H9 (cell line): ENCODE data around the gene RSPRY1. TPM values are rescaled to one million over a fixed set of nuclear protein-coding genes. Genes with fewer than 3 reads are reported as not detected.

Experiments
- DNase-seq: peaks from one replicate; pipeline ENCODE4 v3.0.0-alpha.2; 2017
- H2AFZ ChIP-seq: one replicate; pipeline ENCODE4 v1.6.1; 2013; ENCODE audit warnings: mild to moderate bottlenecking, low read length, control low read depth, moderate library complexity
- H2AK5ac ChIP-seq: 2 replicates; pipeline ENCODE4 v1.6.1; 2013; ENCODE audit warnings: low read length, control low read depth, mixed read lengths; ENCODE audit not compliant: insufficient read length
- H2BK120ac ChIP-seq: one replicate; pipeline ENCODE4 v1.6.1; 2013; ENCODE audit warnings: low read depth, mild to moderate bottlenecking, low read length, control low read depth, inconsistent platforms; ENCODE audit not compliant: poor library complexity, severe bottlenecking
- H2BK12ac ChIP-seq: 2 replicates; pipeline ENCODE4 v1.6.1; 2013; ENCODE audit warnings: low read length, control low read depth, mixed read lengths, low read depth; ENCODE audit not compliant: insufficient read length
- H2BK15ac ChIP-seq: 2 replicates; pipeline ENCODE4 v1.6.1; 2013; ENCODE audit warnings: low read depth, low read length, control low read depth
- H2BK20ac ChIP-seq: one replicate; pipeline ENCODE4 v1.6.1; 2013; ENCODE audit warnings: low read depth, mild to moderate bottlenecking, low read length, control low read depth, inconsistent platforms; ENCODE audit not compliant: poor library complexity, severe bottlenecking
- H2BK5ac ChIP-seq: 2 replicates; pipeline ENCODE4 v1.6.1; 2013; ENCODE audit warnings: low read length, control low read depth, mixed read lengths; ENCODE audit not compliant: insufficient read length
- H3K14ac ChIP-seq: 2 replicates; pipeline ENCODE4 v1.6.1; 2013; ENCODE audit warnings: low read length, control low read depth; ENCODE audit not compliant: insufficient read depth
- H3K18ac ChIP-seq: 2 replicates; pipeline ENCODE4 v1.6.1; 2013; ENCODE audit warnings: low read depth, mild to moderate bottlenecking, mixed read lengths, low read length, control low read depth; ENCODE audit not compliant: insufficient read length
- H3K23ac ChIP-seq: 2 replicates; pipeline ENCODE4 v1.6.1; 2013; ENCODE audit warnings: low read length, control low read depth, mixed read lengths, low read depth; ENCODE audit not compliant: insufficient read length
- H3K23me2 ChIP-seq: 2 replicates; pipeline ENCODE4 v1.6.1; 2013; ENCODE audit warnings: low read depth, mild to moderate bottlenecking, mixed read lengths, low read length, control low read depth; ENCODE audit not compliant: insufficient read length, poor library complexity, severe bottlenecking
- H3K27ac ChIP-seq: 2 replicates; pipeline ENCODE4 v1.5.1; 2013; ENCODE audit warnings: low read length, control low read depth, mixed read lengths, low read depth; ENCODE audit not compliant: insufficient read length
- H3K27me3 ChIP-seq: 2 replicates; pipeline ENCODE4 v1.6.1; 2013; ENCODE audit warnings: low read length, control low read depth, inconsistent platforms; ENCODE audit not compliant: insufficient read depth
- H3K4ac ChIP-seq: 2 replicates; pipeline ENCODE4 v1.6.1; 2013; ENCODE audit warnings: low read depth, mild to moderate bottlenecking, control low read depth, inconsistent platforms, low read length, moderate library complexity
- H3K4me1 ChIP-seq: 2 replicates; pipeline ENCODE4 v1.6.1; 2013; ENCODE audit warnings: low read length, control low read depth, inconsistent platforms; ENCODE audit not compliant: insufficient read depth
- H3K4me2 ChIP-seq: 2 replicates; pipeline ENCODE4 v1.6.1; 2013; ENCODE audit warnings: low read length, control low read depth, mixed read lengths; ENCODE audit not compliant: insufficient read length, insufficient read depth
- H3K56ac ChIP-seq: 2 replicates; pipeline ENCODE4 v1.6.1; 2013; ENCODE audit warnings: low read depth, mild to moderate bottlenecking, mixed read lengths, low read length, control low read depth; ENCODE audit not compliant: insufficient read length
- H3K79me1 ChIP-seq: 2 replicates; pipeline ENCODE4 v1.6.1; 2013; ENCODE audit warnings: low read depth, mild to moderate bottlenecking, moderate library complexity, low read length, control low read depth, inconsistent platforms; ENCODE audit not compliant: insufficient read depth, poor library complexity, severe bottlenecking
- H3K79me2 ChIP-seq: 2 replicates; pipeline ENCODE4 v1.6.1; 2013; ENCODE audit warnings: low read length, control low read depth, inconsistent platforms; ENCODE audit not compliant: insufficient read depth
- H3K9ac ChIP-seq: 2 replicates; pipeline ENCODE4 v1.6.1; 2013; ENCODE audit warnings: low read length, control low read depth, mixed read lengths; ENCODE audit not compliant: insufficient read length; ENCODE audit errors: extremely low read depth
- H3K9me3 ChIP-seq: one replicate; pipeline ENCODE4 v1.6.1; 2013; ENCODE audit warnings: low read depth, low read length, inconsistent platforms; ENCODE audit not compliant: control insufficient read depth
- H3T11ph ChIP-seq: one replicate; pipeline ENCODE4 v1.6.1; 2013; ENCODE audit warnings: mild to moderate bottlenecking, low read length, control low read depth, inconsistent platforms
- H4K20me1 ChIP-seq: one replicate; pipeline ENCODE4 v1.6.1; 2013; ENCODE audit not compliant: control insufficient read depth, insufficient read length, insufficient read depth
- H4K5ac ChIP-seq: 2 replicates; pipeline ENCODE4 v1.6.1; 2013; ENCODE audit warnings: low read depth, mild to moderate bottlenecking, mixed read lengths, low read length, control low read depth; ENCODE audit not compliant: insufficient read length
- H4K8ac ChIP-seq: replicated peaks from 2 replicates; pipeline ENCODE4 v1.6.1; 2013; ENCODE audit warnings: low read length, control low read depth, mixed read lengths, low read depth; ENCODE audit not compliant: insufficient read length
- H4K91ac ChIP-seq: 2 replicates; pipeline ENCODE4 v1.6.1; 2013; ENCODE audit warnings: low read depth, mild to moderate bottlenecking, moderate library complexity, mixed read lengths, low read length, control low read depth; ENCODE audit not compliant: insufficient read length
- H3K27ac Mint-ChIP-seq, 3 experiments: 2 replicates in 2 of 3; 3 replicates in 1 of 3; pipeline ENCODE4 v1.8.0; 2020 to 2021; ENCODE audit warnings: mixed read lengths in 3 of 3, mild to moderate bottlenecking in 1 of 3, moderate library complexity in 1 of 3
- H3K27me3 Mint-ChIP-seq: 2 replicates; pipeline ENCODE4 v1.8.0; 2021; ENCODE audit warnings: low read depth, mild to moderate bottlenecking, moderate library complexity, mixed read lengths
- H3K36me3 Mint-ChIP-seq, 3 experiments: 2 replicates in 2 of 3; 3 replicates in 1 of 3; pipeline ENCODE4 v1.8.0; 2020 to 2021; ENCODE audit warnings: low read depth in 3 of 3, mixed read lengths in 3 of 3; ENCODE audit not compliant: insufficient read depth in 1 of 3
- H3K4me1 Mint-ChIP-seq, 2 experiments: 2 replicates each; pipeline ENCODE4 v1.8.0; 2020; ENCODE audit warnings: mixed read lengths in 2 of 2
- H3K4me3 Mint-ChIP-seq, 2 experiments: 2 replicates in 1 of 2; 3 replicates in 1 of 2; pipeline ENCODE4 v1.8.0; 2020 to 2021; ENCODE audit warnings: mild to moderate bottlenecking in 2 of 2, mixed read lengths in 2 of 2, moderate library complexity in 1 of 2
- H3K9me3 Mint-ChIP-seq, 2 experiments: 2 replicates in 1 of 2; 3 replicates in 1 of 2; pipeline ENCODE4 v1.8.0; 2020; ENCODE audit warnings: mild to moderate bottlenecking in 2 of 2, mixed read lengths in 2 of 2, moderate library complexity in 1 of 2
- WGBS: extraction: QIAGEN DNeasy Blood & Tissue Kit; methylation state at CpG from one replicate; pipeline ENCODE4 v1.1.7; 2013; ENCODE audit warnings: missing lambda C conversion rate, low lambda C conversion rate, mixed read lengths; ENCODE audit not compliant: insufficient read length; ENCODE audit errors: extremely low coverage; 5-methylcytosine and 5-hydroxymethylcytosine counted together
- total RNA-seq: library from RNA; stranded (reverse); gene quantifications from 2 replicates; pipeline ENCODE4 v1.2.1, GENCODE V29; 2021
- TF ChIP-seq, protein P1 (sequence below): fragments of 200-600 bp; sonication (generic); conservative IDR thresholded peaks from 3 replicates; pipeline ENCODE4 v1.8.0; 2021; ENCODE audit warnings: antibody characterized with exemption, mild to moderate bottlenecking

Gene RSPRY1
- total RNA-seq, 1 experiment from 2014 or later: 36.1 TPM

DNA sequence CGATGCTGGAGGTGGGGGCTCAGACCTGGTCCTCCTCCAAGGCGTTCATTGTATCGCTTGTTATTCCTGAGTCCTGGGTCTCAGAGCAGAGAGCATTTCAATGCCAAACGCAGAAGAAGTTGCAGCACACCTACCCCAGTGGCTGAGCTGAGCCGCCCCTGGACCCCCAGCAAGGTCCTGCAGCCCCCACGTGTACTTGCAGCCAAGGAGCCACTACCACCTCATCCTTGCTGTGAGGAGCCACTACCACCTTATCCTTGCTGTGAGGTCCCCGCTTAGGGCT lies 84.9 kb downstream of the RSPRY1 start:
- H3K4me2 ChIP-seq: no peak overlapping the region
- Mint-ChIP-seq H3K4me3 (no peak overlapping the region), H3K27me3 (no peaks in the 10 kb centered on the region), H3K27ac (no peak overlapping the region), H3K4me1 (peaks cover 15 to 28% of the 10 kb centered on the region in 2 experiments), H3K9me3 (no peaks in the 10 kb centered on the region), H3K36me3 (no peaks in the 10 kb centered on the region)
- H3K23ac ChIP-seq: no peak overlapping the region
- H3T11ph ChIP-seq: no peak overlapping the region
- H2BK15ac ChIP-seq: no peak overlapping the region
- H3K9ac ChIP-seq: no peak overlapping the region
- no peaks in the 10 kb centered on the region for H3K79me2 ChIP-seq
- TF ChIP-seq, protein P1, sequence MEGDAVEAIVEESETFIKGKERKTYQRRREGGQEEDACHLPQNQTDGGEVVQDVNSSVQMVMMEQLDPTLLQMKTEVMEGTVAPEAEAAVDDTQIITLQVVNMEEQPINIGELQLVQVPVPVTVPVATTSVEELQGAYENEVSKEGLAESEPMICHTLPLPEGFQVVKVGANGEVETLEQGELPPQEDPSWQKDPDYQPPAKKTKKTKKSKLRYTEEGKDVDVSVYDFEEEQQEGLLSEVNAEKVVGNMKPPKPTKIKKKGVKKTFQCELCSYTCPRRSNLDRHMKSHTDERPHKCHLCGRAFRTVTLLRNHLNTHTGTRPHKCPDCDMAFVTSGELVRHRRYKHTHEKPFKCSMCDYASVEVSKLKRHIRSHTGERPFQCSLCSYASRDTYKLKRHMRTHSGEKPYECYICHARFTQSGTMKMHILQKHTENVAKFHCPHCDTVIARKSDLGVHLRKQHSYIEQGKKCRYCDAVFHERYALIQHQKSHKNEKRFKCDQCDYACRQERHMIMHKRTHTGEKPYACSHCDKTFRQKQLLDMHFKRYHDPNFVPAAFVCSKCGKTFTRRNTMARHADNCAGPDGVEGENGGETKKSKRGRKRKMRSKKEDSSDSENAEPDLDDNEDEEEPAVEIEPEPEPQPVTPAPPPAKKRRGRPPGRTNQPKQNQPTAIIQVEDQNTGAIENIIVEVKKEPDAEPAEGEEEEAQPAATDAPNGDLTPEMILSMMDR: no peak
- no peaks in the 10 kb centered on the region for H3K9me3 ChIP-seq
- H4K91ac ChIP-seq: no peak overlapping the region
- no peak for DNase-seq
- no peak overlapping the region for H3K4ac ChIP-seq
- no peak overlapping the region for H4K5ac ChIP-seq
- H2AK5ac ChIP-seq: no peak overlapping the region
- WGBS: no CpG with 5 or more reads among the region's 7 CpGs
- H4K20me1 ChIP-seq: no peaks in the 10 kb centered on the region
- H3K56ac ChIP-seq: no peak overlapping the region
- no peaks in the 10 kb centered on the region for H3K79me1 ChIP-seq
- H2AFZ ChIP-seq: no peak overlapping the region
- no peak overlapping the region for H3K14ac ChIP-seq
- no peak overlapping the region for H2BK12ac ChIP-seq
- no peak overlapping the region for H3K27ac ChIP-seq
- no peaks in the 10 kb centered on the region for H3K27me3 ChIP-seq
- H2BK120ac ChIP-seq: no peak overlapping the region
- peak overlapping the region; percentile 6 for H3K18ac ChIP-seq
- no peak overlapping the region for H4K8ac ChIP-seq
- no peaks in the 10 kb centered on the region for H3K23me2 ChIP-seq
- H2BK5ac ChIP-seq: no peak overlapping the region
- peaks cover 2% of the 10 kb centered on the region; the same call in 1 of the 2 replicates for H3K4me1 ChIP-seq
- H2BK20ac ChIP-seq: no peak overlapping the region
